ENCODE data around the gene CCDC60.

The CCDC60 gene

GRCh38 chr12:119444462-119445044, 110.0 kb downstream of the CCDC60 start:
- DNase-seq (ENCODE audit: low read depth in 1 of 2, low spot score in 1 of 2) = no peak

GRCh38 chr12:119446459-119446858, 111.9 kb downstream of the CCDC60 start:
- no peak for DNase-seq (ENCODE audit: low read depth in 1 of 2, low spot score in 1 of 2)

- DNase-seq (ENCODE audit: low read depth in 1 of 2, low spot score in 1 of 2) = no peak
These were observed 112.6 kb downstream of the CCDC60 start for GRCh38 chr12:119447126-119447525.

GRCh38 chr12:119447618-119448017, 113.1 kb downstream of the CCDC60 start:
- no peak for DNase-seq (ENCODE audit: low read depth in 1 of 2, low spot score in 1 of 2)

- no peak for DNase-seq (ENCODE audit: low read depth in 1 of 2, low spot score in 1 of 2)
These were observed 114.1 kb downstream of the CCDC60 start for GRCh38 chr12:119448611-119449131.

- no peak for DNase-seq (ENCODE audit: low read depth in 1 of 2, low spot score in 1 of 2)
These were observed 116.2 kb downstream of the CCDC60 start for GRCh38 chr12:119450771-119451170.

- DNase-seq (ENCODE audit: low read depth in 1 of 2, low spot score in 1 of 2) = no peak
These were observed 122.3 kb downstream of the CCDC60 start for GRCh38 chr12:119456824-119457223.

- DNase-seq (ENCODE audit: low read depth in 1 of 2, low spot score in 1 of 2) = no peak
These were observed 122.7 kb downstream of the CCDC60 start for GRCh38 chr12:119457271-119457670.

- no peak for DNase-seq (ENCODE audit: low read depth in 1 of 2, low spot score in 1 of 2)
These were observed 125.0 kb downstream of the CCDC60 start for GRCh38 chr12:119459481-119459880.

GRCh38 chr12:119460876-119461275, 126.3 kb downstream of the CCDC60 start:
- DNase-seq (ENCODE audit: low read depth in 1 of 2, low spot score in 1 of 2) = no peak

- no peak for DNase-seq (ENCODE audit: low read depth in 1 of 2, low spot score in 1 of 2)
These were observed 127.2 kb downstream of the CCDC60 start for GRCh38 chr12:119461636-119462214.

GRCh38 chr12:119463211-119463926, 128.8 kb downstream of the CCDC60 start:
- DNase-seq (ENCODE audit: low read depth in 1 of 2, low spot score in 1 of 2) = no peak

- DNase-seq (ENCODE audit: low read depth in 1 of 2, low spot score in 1 of 2) = no peak
These were observed 133.8 kb downstream of the CCDC60 start for GRCh38 chr12:119468296-119468695.

GRCh38 chr12:119475650-119476049, 141.1 kb downstream of the CCDC60 start:
- no peak for DNase-seq (ENCODE audit: low read depth in 1 of 2, low spot score in 1 of 2)

- no peak for DNase-seq (ENCODE audit: low read depth in 1 of 2, low spot score in 1 of 2)
These were observed 142.4 kb downstream of the CCDC60 start for GRCh38 chr12:119476951-119477350.

GRCh38 chr12:119479121-119479561, 144.6 kb downstream of the CCDC60 start:
- DNase-seq (ENCODE audit: low read depth in 1 of 2, low spot score in 1 of 2) = no peak

GRCh38 chr12:119480551-119480950, 146.0 kb downstream of the CCDC60 start:
- no peak for DNase-seq (ENCODE audit: low read depth in 1 of 2, low spot score in 1 of 2)

- no peak for DNase-seq (ENCODE audit: low read depth in 1 of 2, low spot score in 1 of 2)
These were observed 152.1 kb downstream of the CCDC60 start for GRCh38 chr12:119486599-119487154.

- DNase-seq (ENCODE audit: low read depth in 1 of 2, low spot score in 1 of 2) = no peak
These were observed 157.3 kb downstream of the CCDC60 start for GRCh38 chr12:119491814-119492213.

GRCh38 chr12:119500209-119500608, 165.7 kb downstream of the CCDC60 start:
- DNase-seq (ENCODE audit: low read depth in 1 of 2, low spot score in 1 of 2) = no peak

GRCh38 chr12:119501052-119501451, 166.5 kb downstream of the CCDC60 start:
- no peak for DNase-seq (ENCODE audit: low read depth in 1 of 2, low spot score in 1 of 2)

- no peak for DNase-seq (ENCODE audit: low read depth in 1 of 2, low spot score in 1 of 2)
These were observed 170.5 kb downstream of the CCDC60 start for GRCh38 chr12:119505001-119505400.

All from activated T-helper 1 cell treated with anti-CD3 and anti-CD28 coated beads, Interleukin-2, amount 50 U/mL, for 16 hours (primary cell).